Forelimb muscle (tissue), 1 donor: ENCODE results near the gene ATP5ME. TPM values are rescaled to one million over a fixed set of nuclear protein-coding genes. Genes with fewer than 3 reads are reported as not detected.
"Not testable (repeated sequence)": the region's sequence is repeated elsewhere in the genome, so short reads cannot be mapped to it uniquely, and the experiment has no call there.

Source experiments
- DNase-seq: peaks from one replicate; pipeline ENCODE4 v3.0.0-alpha.2; 2013; ENCODE audit warnings: low read depth
- polyA plus RNA-seq: library from polyadenylated mRNA; unstranded; fragments of 120-200 nt; gene quantifications from one replicate; pipeline ENCODE4 v1.2.1, GENCODE V29; 2013; ENCODE audit not compliant: insufficient read length

The ATP5ME gene, protein sequence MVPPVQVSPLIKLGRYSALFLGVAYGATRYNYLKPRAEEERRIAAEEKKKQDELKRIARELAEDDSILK
- polyA plus RNA-seq, result 288 TPM

DNA sequence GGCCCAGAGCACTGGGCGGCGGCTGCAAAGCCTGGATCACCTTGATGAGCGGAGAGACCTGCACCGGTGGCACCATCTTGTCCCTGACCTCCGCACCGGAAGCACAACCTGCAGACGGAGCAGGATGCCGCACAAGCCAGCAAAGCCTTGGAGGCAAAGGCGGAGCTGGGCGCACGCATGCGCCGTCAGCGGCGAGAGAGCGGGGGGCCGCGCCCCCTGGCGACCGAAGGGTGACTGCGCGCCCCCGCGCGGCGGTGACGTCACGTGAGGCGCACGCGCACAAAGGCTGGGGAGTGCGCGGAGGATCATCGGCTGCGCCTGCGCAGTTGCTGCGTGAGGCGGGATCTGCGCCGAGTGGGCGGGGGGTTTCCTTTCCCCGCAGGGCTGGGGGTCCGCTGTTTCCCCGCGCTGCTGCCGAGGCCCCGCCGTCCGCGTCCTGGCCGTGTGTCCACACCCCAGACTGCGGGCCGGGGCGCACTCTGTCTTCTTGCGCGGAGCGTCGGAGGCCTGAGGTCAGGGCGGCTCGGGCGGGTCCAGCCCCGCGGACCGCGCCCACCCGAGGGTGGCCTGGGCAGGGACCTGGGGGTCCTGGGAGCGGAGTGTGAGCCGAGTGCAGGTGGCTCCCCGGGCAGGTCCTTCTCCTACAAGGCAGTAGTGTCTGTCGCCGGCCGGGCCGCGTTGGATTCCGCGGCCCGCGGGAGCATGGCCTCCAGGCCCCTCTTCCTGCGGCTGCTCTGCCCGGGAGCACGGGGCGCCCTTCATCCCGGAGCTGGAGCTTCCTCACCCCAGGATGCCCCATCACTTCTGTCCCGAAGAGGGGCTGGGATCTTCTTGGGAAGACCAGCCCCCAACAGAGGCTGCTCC, at the start of gene ATP5ME, which contains the start of gene MYL5:
Gene ATP5ME (minus strand): TSS at position 105 of the 864 bp plus-strand sequence. CDS start 29 bp downstream, at position 76.
Gene MYL5 (plus strand): TSS at position 371 of the 864 bp plus-strand sequence. CDS start 3,485 bp downstream, outside the sequence.
- peak; percentile 96 for DNase-seq

- no peak for DNase-seq
Observed at GRCh38 chr4:722851-723360, 48.8 kb upstream of the ATP5ME start.

DNA sequence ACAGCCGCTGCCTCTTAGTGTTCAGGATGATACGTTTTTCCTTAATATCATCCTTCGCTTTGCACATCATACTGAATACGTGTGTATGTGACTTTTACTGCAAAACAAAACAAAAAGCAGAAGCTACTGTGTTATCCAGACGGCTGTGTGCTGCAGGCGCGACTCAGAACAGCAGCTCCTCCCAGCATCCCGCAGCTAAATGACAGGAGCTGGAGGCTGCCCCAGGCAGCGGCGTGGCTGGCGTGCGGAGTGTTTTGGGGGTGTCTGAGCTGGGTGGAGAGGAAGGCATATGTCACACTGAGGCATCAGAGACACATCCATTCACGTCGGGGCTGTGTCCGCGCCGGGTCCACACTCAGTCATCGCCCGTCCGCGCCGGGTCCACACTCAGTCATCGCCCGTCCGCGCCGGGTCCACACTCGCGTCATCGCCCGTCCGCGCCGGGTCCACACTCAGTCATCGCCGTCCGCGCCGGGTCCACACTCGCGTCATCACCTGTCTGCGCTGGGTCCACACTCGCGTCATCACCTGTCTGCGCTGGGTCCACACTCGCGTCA, 48.2 kb upstream of the ATP5ME start:
- no peak for DNase-seq

DNA sequence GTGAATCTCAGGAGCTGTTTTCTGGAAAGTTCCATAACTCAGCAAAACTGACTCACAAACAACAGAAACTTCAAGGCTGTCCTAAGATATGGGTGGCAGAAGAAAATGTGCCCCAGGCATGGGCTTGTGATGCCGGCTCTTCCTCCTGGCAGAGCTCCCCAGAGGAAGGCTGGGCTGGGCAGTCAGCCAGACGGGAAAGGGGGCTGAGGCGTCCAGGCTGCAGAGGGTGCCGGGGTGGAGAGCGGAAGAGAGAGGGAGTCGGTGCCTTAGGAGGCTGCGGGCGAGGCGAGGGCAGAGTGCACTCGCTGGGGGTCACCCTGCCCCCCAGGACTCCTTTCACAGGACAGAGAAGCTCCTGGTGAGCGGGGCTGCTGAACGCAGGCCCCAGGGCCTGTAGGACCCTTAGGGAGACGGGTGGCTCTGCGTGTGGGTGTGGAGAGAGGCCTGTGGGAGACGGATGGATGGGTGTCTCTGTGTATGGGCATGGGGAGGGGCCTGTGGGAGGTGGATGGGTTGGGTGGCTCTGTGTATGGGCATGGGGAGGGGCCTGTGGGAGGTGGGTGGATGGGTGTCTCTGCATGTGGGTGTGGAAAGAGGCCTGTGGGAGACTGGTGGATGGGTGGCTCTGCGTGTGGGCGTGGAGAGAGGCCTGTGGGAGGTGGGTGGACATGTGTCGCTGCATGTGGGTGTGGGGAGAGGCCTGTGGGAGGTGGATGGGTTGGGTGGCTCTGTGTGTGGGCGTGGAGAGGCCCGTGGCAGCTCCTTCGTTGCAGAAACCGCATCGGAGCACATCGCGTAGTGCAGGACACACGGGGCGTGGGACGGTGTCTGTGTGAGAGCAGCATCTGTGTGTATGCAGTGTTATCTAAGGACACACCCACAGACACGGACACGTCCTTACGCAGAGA, 47.4 kb upstream of the ATP5ME start:
- no peak for DNase-seq

- no peak for DNase-seq
Observed at GRCh38 chr4:720111-720860, 46.2 kb upstream of the ATP5ME start.

- DNase-seq, result no peak
Observed at GRCh38 chr4:718460-718859, 44.4 kb upstream of the ATP5ME start.

DNA sequence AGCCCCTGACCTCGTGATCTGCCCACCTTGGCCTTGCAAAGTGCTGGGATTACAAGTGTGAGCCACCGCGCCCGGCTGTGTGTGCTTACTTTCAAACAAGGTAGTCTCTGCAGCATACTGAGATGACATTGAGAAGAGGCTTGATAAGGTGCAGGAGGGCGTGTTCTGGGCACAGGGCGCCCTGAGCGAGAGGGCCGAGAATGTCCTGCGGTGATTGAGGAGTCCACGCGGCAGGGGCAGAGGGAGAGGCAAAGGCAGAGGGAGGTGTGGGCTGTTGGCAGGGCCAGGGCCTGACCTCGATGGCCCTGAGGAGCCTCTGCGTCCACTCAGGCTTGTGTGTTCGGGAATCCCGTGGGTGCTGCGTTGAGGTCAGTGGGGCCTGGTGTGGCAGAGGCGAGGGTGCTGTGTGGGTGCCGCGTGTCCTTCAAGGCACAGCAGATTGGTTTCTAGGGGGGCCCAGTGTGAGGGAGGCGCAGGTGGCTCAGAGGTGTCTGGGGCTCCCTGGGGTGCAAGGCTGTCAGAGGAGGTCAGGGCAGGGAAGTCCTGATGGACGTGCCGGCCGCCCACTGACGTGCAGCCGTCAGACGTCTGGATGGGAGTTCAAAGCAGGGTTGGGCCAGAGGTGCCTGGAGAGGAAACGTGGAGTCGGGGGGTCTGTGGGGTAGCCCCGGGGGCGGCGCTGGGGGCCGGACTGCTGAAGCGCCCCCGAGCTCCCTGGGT, 43.7 kb upstream of the ATP5ME start:
- no peak for DNase-seq

- DNase-seq, result no peak
Observed at GRCh38 chr4:714087-714486, 40.0 kb upstream of the ATP5ME start.

GRCh38 chr4:712916-713632, 39.0 kb upstream of the ATP5ME start:
- DNase-seq, result no peak

DNA sequence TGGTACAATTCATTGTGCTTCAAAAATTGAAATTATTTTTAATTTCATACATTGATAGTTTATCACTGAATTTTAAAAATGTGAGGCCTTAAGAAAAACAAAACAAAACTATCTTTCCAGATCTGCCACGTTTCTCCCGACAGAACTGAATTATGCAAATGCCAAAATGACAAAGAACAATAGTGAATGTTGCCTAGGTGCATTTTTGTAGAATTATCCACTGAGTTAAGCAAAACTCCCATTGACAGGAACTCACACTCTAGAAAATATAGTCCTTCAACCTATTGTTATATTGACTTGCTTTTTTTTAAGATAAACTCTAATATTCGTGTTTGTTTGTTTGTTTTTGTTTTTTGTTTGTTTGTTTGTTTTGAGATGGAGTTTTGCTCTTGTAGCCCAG, 38.0 kb upstream of the ATP5ME start:
- no peak for DNase-seq

DNA sequence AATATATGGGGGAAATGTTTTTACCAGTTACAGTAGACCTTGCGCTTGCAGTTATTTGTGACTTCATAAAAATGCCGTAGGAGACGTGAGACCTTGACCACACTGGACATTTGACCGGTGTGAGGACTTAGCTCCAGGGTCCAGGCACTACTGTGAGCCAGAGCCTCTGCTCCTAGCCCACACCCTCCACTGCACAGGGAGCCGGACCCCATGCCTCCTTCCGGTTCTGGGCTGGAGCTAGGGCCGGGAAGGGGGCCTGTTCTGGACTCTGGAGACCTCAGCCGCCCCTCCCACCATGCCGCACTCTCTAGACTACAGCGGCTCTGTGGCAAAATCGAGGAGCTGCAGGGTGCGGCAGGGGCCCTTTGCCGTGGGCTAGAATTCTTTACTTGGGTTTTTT, 36.8 kb upstream of the ATP5ME start:
- DNase-seq, result no peak

- no peak for DNase-seq
Observed at GRCh38 chr4:710116-710515, 36.0 kb upstream of the ATP5ME start.

DNA sequence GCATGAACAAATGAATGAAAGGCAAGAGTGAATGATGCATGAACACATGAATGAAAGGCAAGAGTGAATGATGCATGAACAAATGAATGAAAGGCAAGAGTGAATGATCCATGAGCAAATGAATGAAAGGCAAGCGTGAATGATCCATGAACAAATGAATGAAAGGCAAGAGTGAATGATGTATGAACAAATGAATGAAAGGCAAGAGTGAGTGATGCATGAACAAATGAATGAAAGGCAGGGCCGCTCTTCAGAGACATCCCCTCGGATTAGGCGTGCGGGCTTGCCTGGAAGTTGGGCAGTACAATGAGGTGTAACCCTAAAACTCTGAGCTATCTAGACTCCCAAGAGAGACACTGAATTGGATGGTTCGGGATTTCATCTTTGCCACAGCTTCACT, 35.3 kb upstream of the ATP5ME start:
- no peak for DNase-seq

GRCh38 chr4:708631-708933, 34.5 kb upstream of the ATP5ME start:
- DNase-seq, result no peak

DNA sequence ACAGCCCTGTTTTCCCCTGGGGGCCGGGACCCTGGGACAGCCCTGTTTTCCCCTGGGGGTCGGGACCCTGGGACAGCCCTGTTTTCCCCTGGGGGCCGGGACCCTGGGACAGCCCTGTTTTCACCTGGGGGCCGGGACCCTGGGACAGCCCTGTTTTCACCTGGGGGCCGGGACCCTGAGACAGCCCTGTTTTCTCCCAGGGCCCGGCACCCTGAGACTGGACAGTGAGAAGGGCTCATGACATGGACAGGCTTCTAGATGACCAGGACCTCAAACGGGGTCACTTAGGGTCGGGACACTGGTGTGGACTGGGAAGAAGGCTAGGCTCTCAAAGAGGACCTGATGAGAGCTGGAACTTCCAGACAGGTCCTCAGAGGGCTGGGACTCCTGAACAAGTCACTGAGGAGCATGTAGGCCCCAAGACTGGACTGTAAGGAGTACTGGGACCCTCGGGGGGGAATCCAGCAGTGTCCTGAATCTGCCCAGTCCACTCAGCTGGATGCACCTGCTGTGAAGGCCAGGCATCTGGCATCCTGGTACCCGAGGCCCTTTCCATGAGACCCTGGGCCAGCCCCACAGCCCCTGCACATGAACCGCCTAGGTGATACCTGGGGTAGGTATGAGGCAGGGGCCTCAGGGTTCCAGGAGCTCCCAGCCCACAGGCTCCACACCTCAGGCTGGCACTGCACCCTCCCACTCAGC, 34.0 kb upstream of the ATP5ME start:
- no peak for DNase-seq

DNA sequence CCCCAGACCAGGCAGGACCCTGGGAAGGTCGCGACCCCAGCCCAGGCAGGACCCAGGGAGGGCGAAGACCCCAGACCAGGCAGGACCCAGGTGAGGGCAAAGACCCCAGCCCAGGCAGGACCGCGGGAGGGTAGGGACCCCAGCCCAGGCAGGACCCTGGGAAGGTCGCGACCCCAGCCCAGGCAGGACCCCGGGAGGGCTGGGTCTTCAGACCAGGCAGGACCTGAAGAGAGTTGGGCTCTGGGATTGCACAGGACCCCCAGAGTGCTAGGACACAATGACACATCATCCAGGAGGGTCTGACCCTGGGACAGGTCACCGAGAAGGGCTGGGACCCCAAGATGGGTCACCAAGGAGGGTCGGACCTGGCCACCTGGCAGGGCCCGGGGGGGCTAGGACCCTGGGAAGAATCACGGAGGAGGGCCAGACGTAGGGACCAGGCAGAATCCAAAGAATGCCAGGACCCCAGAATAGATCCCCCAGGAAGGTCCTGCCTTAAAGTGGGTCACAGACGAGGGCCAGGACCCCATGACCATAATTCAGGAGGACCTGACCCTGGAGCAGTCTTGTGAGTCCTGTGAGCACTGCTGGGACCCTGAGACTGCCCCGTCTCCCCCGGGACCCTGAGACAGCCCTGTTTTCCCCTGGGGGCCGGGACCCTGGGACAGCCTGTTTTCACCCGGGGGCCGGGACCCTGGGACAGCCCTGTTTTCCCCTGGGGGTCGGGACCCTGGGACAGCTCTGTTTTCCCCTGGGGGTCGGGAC, 32.9 kb upstream of the ATP5ME start:
- no peak for DNase-seq

DNA sequence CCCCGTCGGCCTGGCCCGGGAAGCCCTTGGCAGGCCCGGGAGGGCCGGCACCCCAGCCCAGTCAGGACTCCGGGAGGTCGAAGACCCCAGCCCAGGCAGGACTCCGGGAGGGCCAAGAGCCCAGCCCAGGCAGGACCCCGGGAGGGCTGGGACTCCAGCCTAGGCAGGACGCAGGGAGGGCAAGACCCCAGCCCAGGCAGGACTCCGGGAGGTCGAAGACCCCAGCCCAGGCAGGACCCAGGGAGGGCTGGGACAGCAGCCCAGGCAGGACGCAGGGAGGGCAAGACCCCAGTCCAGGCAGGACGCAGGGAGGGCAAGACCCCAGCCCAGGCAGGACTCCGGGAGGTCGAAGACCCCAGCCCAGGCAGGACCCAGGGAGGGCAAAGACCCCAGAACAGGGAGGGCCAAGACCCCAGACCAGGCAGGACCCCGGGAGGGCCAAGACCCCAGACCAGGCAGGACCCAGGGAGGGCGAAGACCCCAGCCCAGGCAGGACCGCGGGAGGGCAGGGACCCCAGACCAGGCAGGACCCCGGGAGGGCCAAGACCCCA, 32.1 kb upstream of the ATP5ME start:
- DNase-seq, result not testable (repeated sequence)
